Measurements from ENCODE around the gene OSBP2.

DNA sequence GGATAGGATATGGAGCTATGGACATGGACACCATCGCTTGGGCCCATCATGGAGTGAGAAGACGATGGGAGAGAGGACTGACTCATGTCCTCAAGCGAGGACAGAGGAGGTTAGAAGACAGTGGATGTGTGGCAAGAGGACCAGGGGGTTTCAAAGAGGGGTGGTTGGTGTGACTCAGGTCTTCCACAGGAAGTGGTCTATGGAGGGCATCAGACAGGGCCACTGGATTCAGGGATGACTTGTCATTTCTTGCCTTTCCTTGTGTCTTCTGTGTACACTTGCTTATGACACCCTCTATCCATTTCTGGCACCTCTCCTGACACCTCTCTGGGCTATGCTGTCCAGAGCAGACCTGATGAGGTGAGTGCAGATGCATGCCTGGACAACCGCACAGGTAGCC lies 115.4 kb downstream of the OSBP2 start:
- TF ChIP-seq BHLHE40 (IDR thresholded peaks at IDR 0.05; ENCODE audit: borderline replicate concordance) (no peak), ARNT (IDR thresholded peaks at IDR 0.05) (no peak), SUZ12 (IDR thresholded peaks at IDR 0.05) (no peak), HDGF (IDR thresholded peaks at IDR 0.05; ENCODE audit: borderline replicate concordance) (no peak), NFRKB (IDR thresholded peaks at IDR 0.05) (no peak)
